ENCODE data around the gene SPATA33.

DNA sequence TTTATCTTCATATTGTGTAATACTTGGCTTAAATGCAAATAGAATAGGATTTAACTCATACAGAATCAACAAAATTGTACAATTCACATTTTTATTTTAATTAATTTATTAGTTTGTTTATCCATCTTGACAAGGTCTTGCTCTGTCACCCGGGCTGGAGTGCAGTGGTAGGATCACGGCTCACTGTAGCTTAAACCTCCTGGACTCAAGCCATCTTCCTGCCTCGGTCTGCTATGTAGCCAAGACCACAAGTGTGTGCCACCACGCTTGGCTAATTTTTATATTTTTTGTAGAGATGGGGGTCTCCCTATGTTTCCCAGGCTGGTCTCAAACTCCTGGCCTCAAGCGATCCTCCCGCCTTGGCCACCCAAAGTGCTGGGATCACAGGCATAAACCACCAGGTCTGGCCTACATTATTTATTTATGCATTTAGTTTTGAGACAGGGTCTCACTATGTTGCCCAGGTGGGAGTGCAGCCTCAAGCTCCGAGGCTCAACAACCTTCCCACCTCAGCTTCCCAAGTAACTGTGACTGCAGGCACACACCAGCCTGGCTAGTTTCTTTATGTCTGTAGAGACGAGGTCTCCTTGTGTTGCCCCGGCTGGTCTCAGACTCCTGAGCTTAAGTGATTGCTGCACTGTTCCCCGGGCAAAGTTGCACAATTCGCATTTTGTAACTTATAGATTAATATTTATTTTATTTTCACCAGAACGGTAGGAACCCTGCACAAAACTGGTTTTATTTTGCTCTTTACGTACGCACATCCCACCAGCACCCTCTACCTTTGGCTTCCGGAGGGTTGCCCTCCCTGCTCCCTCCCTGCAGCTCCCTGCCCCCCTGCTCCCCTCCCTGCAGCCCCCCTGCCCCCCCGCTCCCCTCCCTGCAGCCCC is 39.3 kb upstream of the SPATA33 start:
- TF ChIP-seq YY1 (IDR thresholded peaks at IDR 0.05; ENCODE audit: insufficient read depth, insufficient read length) (no peak), ZNF274 (IDR thresholded peaks at IDR 0.05; ENCODE audit: low read depth, low read length) (no peak), SUZ12 (IDR thresholded peaks at IDR 0.05; ENCODE audit: extremely low read depth, insufficient read depth, insufficient read length) (no peak)
